K562 (cell line): ENCODE measurements around the gene MAGEB1. TPM values are rescaled to one million over a fixed set of nuclear protein-coding genes. Genes with fewer than 3 reads are reported as not detected.
A peak's percentile ranks its signal among the peaks of the same experiment; 100 is the strongest.

Source experiments
- ATAC-seq: fragments of 200-7000 bp; cut with Tn5 transposase; 3 replicates; pipeline ENCODE4 v1.9.1; 2020; ENCODE audit warnings: moderate library complexity
- BruUV-seq: library from RNA; stranded (reverse); fragments of 400-500 nt; replicated peaks from 2 replicates; lab custom pipeline; 2021; lab: Mats Ljungman, UMichigan
- CTCF ChIA-PET: fragments of 300-600 bp; formaldehyde crosslinking; extraction: SDS; loops from one replicate; lab custom pipeline; 2021; ENCODE audit warnings: low intra/inter-chr PET ratio; lab: Yijun Ruan, JAX
- POLR2A ChIA-PET: fragments of 300-600, 350-650 bp; sonication (Branson Sonifier 250); formaldehyde crosslinking; extraction: SDS; loops from one replicate; lab custom pipeline; 2021; ENCODE audit warnings: antibody characterized with exemption, inconsistent platforms; lab: Yijun Ruan, JAX
- DNase-seq, 4 experiments: peaks; one replicate each; pipeline versions ENCODE4 v3.0.0 to v3.0.0-alpha.2; 2011 to 2018; ENCODE audit warnings: low spot score in 3 of 4, mixed read lengths in 3 of 4; ENCODE audit errors: extremely low read depth in 1 of 4
- FAIRE-seq: peaks from 2 replicates; lab custom pipeline; 2011; peaks lifted over from hg19 to GRCh38; lab: Jason Lieb, UNC
- H2AFZ ChIP-seq: 2 replicates; pipeline ENCODE4 v1.6.0; 2011; ENCODE audit warnings: low read depth, low read length, control low read depth, inconsistent platforms
- H3K27ac ChIP-seq: fragments of 200-600 bp; 3 replicates; pipeline ENCODE4 v1.8.0; 2011; ENCODE audit warnings: low read depth, mild to moderate bottlenecking, control low read depth, inconsistent platforms, low read length, moderate library complexity, mixed read lengths; ENCODE audit errors: extremely low read depth
- H3K27me3 ChIP-seq, 2 experiments: fragments of 300-600 bp in 1 of 2; 2 replicates in 1 of 2; 3 replicates in 1 of 2; pipeline versions ENCODE4 v1.6.0 to v1.8.0; 2011; ENCODE audit warnings: inconsistent platforms in 2 of 2, low read length in 2 of 2, mild to moderate bottlenecking in 1 of 2, mixed read lengths in 1 of 2, moderate library complexity in 1 of 2; ENCODE audit not compliant: control insufficient read depth in 2 of 2, insufficient read depth in 2 of 2
- H3K36me3 ChIP-seq: fragments of 300-600 bp; 3 replicates; pipeline ENCODE4 v1.8.0; 2011; ENCODE audit warnings: mild to moderate bottlenecking, low read length, inconsistent platforms; ENCODE audit not compliant: control insufficient read depth, insufficient read depth
- H3K4me1 ChIP-seq, 2 experiments: fragments of 200-600 bp in 1 of 2; replicated peaks in 1 of 2; 2 replicates in 1 of 2; 3 replicates in 1 of 2; pipeline versions ENCODE4 v1.5.1 to v1.8.0; 2011; ENCODE audit warnings: inconsistent platforms in 2 of 2, low read length in 2 of 2, mild to moderate bottlenecking in 1 of 2, mixed read lengths in 1 of 2, moderate library complexity in 1 of 2; ENCODE audit not compliant: control insufficient read depth in 2 of 2, insufficient read depth in 2 of 2
- H3K4me2 ChIP-seq: 2 replicates; pipeline ENCODE4 v1.6.1; 2011; ENCODE audit warnings: low read length, control low read depth, inconsistent platforms, mixed read lengths; ENCODE audit not compliant: insufficient read depth
- H3K4me3 ChIP-seq: fragments of 200-600 bp; sonication (generic), shearing (Covaris generic); 2 replicates; pipeline ENCODE4 v1.5.1; 2016; ENCODE audit warnings: control low read depth, inconsistent platforms
- H3K79me2 ChIP-seq: fragments of 200-600 bp; 3 replicates; pipeline ENCODE4 v1.8.0; 2011; ENCODE audit warnings: low read length, inconsistent platforms; ENCODE audit not compliant: control insufficient read depth, insufficient read depth
- H3K9ac ChIP-seq, 2 experiments: 2 replicates each; pipeline versions ENCODE4 v1.6.0 to v1.6.1; 2011; ENCODE audit warnings: low read depth in 2 of 2, low read length in 2 of 2, control low read depth in 1 of 2, inconsistent platforms in 1 of 2, mild to moderate bottlenecking in 1 of 2, mixed read lengths in 1 of 2; ENCODE audit not compliant: insufficient read depth in 1 of 2
- H3K9me1 ChIP-seq: one replicate; pipeline ENCODE4 v1.6.0; 2011; ENCODE audit warnings: inconsistent platforms, mild to moderate bottlenecking, low read length, moderate library complexity; ENCODE audit not compliant: control insufficient read depth, insufficient read depth
- H3K9me3 ChIP-seq: replicated peaks from 2 replicates; pipeline ENCODE4 v1.5.1; 2011; ENCODE audit warnings: low read depth, low read length, inconsistent platforms; ENCODE audit not compliant: control insufficient read depth, insufficient read depth
- H4K20me1 ChIP-seq: replicated peaks from 2 replicates; pipeline ENCODE4 v1.6.1; 2011; ENCODE audit warnings: low read length, inconsistent platforms, mixed read lengths; ENCODE audit not compliant: control insufficient read depth, insufficient read depth
- BRD4 ChIP-seq: fragments of 200-600 bp; sonication (generic); IDR thresholded peaks from 2 replicates; pipeline ENCODE4 v1.6.1; 2017; ENCODE audit warnings: inconsistent platforms
- COPS2 ChIP-seq: fragments of 450-650 bp; conservative IDR thresholded peaks from 2 replicates; pipeline ENCODE4 v1.6.1; 2016; ENCODE audit warnings: mild to moderate bottlenecking, moderate library complexity
- NFIC ChIP-seq: fragments of 450-650 bp; IDR thresholded peaks from 2 replicates; pipeline ENCODE4 v1.6.1; 2017; ENCODE audit warnings: mild to moderate bottlenecking, inconsistent platforms
- POLR2AphosphoS5 ChIP-seq: IDR thresholded peaks from 2 replicates; pipeline ENCODE4 v1.6.1; 2011; ENCODE audit warnings: mild to moderate bottlenecking, low read depth, low read length, moderate library complexity; ENCODE audit not compliant: control insufficient read depth, insufficient read depth
- PRDM10 ChIP-seq: fragments of 450-650 bp; IDR thresholded peaks from 2 replicates; pipeline ENCODE4 v1.6.1; 2018; ENCODE audit not compliant: partially characterized antibody
- TCF7 ChIP-seq: sonication (generic); IDR thresholded peaks from 2 replicates; pipeline ENCODE4 v1.6.1; 2016; ENCODE audit warnings: antibody characterized with exemption, borderline replicate concordance
- USF1 ChIP-seq: sonication (generic); formaldehyde crosslinking; IDR thresholded peaks from 2 replicates; pipeline ENCODE4 v1.9.0; 2022; ENCODE audit warnings: mild to moderate bottlenecking, missing genetic modification reagents
- USF2 ChIP-seq: sonication (generic); formaldehyde crosslinking; IDR thresholded peaks from 2 replicates; pipeline ENCODE4 v1.5.0; 2020; ENCODE audit warnings: missing genetic modification reagents
- ZFPM2 ChIP-seq: fragments of 250-450 bp; sonication (Bioruptor Pico); IDR thresholded peaks from 2 replicates; pipeline ENCODE4 v1.5.1; 2022; ENCODE audit warnings: mild to moderate bottlenecking
- WGBS: fragments of 100-300 bp; shearing (Covaris generic); methylation state at CpG from one replicate; pipeline ENCODE4 v1.1.6; 2016; ENCODE audit warnings: low coverage, mixed read lengths; ENCODE audit not compliant: insufficient coverage; ENCODE audit errors: missing lambda C conversion rate; 5-methylcytosine and 5-hydroxymethylcytosine counted together
- in situ Hi-C: fragments of 300-500 bp; cut with MboI; formaldehyde crosslinking; loops from 4 replicates; pipeline ENCODE4 v1.15.0; 2018; ENCODE audit warnings: inconsistent platforms, mixed read lengths
- intact Hi-C: fragments of 100-400 bp; cut with micrococcal nuclease; formaldehyde crosslinking; loops from 2 replicates; pipeline ENCODE4 v1.14.2; 2022
- polyA plus RNA-seq, 8 experiments: library from polyadenylated mRNA; depleted of rRNA in 4 of 8; stranded (reverse) in 5 of 8; unstranded in 3 of 8; fragments of >200 nt; fragmentation: Nextera tagmentation in 2 of 8; fragmentation: Illumina TruSeq in 1 of 8; extraction: Ambion mirVana in 2 of 8; extraction: Trizol in 1 of 8; gene quantifications; 2 replicates each; pipeline versions ENCODE4 v1.2.1 to v1.2.3, GENCODE V29; 2011 to 2014; ENCODE audit warnings: inconsistent platforms in 1 of 8, missing spikeins in 1 of 8
- total RNA-seq, 7 experiments: library from RNA; depleted of rRNA in 6 of 7; stranded (reverse); fragments of >200 nt in 6 of 7; fragmentation: Illumina TruSeq in 2 of 7; extraction: Trizol in 2 of 7; gene quantifications; 2 replicates each; pipeline versions ENCODE4 v1.2.1 to v1.2.3, GENCODE V29; 2011 to 2021; ENCODE audit warnings: low replicate concordance in 1 of 7
- TF ChIP-seq, protein P1 (sequence below): fragments of 250-450 bp; sonication (Bioruptor Pico); IDR thresholded peaks from 2 replicates; pipeline ENCODE4 v1.4.0; 2020

The MAGEB1 gene
- total and polyA plus RNA-seq, 9 of the 15 experiments (the other 6 are each of a cell fraction or from before 2014, with no cell fraction given) = 32.6 to 100 (median 43.4) TPM

DNA sequence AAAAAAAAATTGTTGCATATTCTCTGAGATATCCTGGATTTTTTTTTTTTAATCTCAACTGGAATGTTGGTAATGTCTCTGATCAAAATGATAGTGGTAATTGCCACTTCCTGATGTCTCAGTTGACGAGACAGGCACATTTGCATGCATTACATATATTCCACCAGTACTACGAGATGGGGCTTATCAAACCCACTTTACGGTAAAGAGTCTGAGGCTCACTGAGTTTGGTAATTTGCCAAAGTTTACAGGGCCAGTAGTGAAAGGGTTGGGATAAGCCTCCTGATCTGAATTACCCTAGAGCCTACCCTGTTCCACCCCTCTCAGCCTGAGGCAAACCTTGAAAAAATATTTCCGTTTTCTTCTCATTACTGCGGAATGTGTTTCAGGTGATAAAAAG is 26.3 kb upstream of the MAGEB1 start:
- no peak for FAIRE-seq
- in situ Hi-C loops (no loop called here), intact Hi-C loops (no loop called here)
- TF ChIP-seq NFIC = peak; percentile 30
- no peak for TF ChIP-seq POLR2AphosphoS5
- TF ChIP-seq COPS2 = no peak
- DNase-seq = peak in 2 of 4 experiments; percentile 9 to 18
- peaks cover 20% of the 10 kb centered on the region for H3K79me2 ChIP-seq
- POLR2A ChIA-PET = no interaction called here
- H3K9me1 ChIP-seq = no peaks in the 10 kb centered on the region
- no peak; the same call in 2 of the 3 replicates for ATAC-seq
- no peak overlapping the region for H2AFZ ChIP-seq
- peaks cover 8 to 12% of the 10 kb centered on the region in 2 experiments for H3K4me1 ChIP-seq
- H3K9ac ChIP-seq = no peak overlapping the region
- WGBS = 45% methylated on average over 5 of the region's 5 CpGs
- H4K20me1 ChIP-seq = no peaks in the 10 kb centered on the region
- H3K36me3 ChIP-seq = peaks cover 19% of the 10 kb centered on the region; the same call in 2 of the 3 replicates
- no TSS peak for BruUV-seq
- H3K9me3 ChIP-seq = no peaks in the 10 kb centered on the region
- no peak overlapping the region for H3K27ac ChIP-seq
- no peak overlapping the region for H3K4me2 ChIP-seq
- no peaks in the 10 kb centered on the region for H3K27me3 ChIP-seq
- CTCF ChIA-PET = interaction anchor here (0.6 kb wide), 1 partner anchor 547 kb away, joined by 3 read pairs; no protein-coding TSS in a partner anchor
- H3K4me3 ChIP-seq = no peak overlapping the region

- H3K27ac ChIP-seq = no peak overlapping the region
- H3K9ac ChIP-seq = no peak overlapping the region
- H3K4me2 ChIP-seq = no peak overlapping the region
- ChIA-PET CTCF (no interaction called here), POLR2A (no interaction called here)
- H4K20me1 ChIP-seq = no peaks in the 10 kb centered on the region
- no peak overlapping the region for H2AFZ ChIP-seq
- WGBS = 32% methylated on average over 2 of the region's 2 CpGs
- H3K36me3 ChIP-seq = peaks cover 5% of the 10 kb centered on the region; the same call in 1 of the 3 replicates
- H3K27me3 ChIP-seq = no peaks in the 10 kb centered on the region
- in situ Hi-C loops (no loop called here), intact Hi-C loops (no loop called here)
- no peaks in the 10 kb centered on the region for H3K79me2 ChIP-seq
- H3K4me1 ChIP-seq = no peaks in the 10 kb centered on the region
- FAIRE-seq (no peak), ATAC-seq (no peak), DNase-seq (no peak)
- no TSS peak for BruUV-seq
- no peaks in the 10 kb centered on the region for H3K9me3 ChIP-seq
- no peaks in the 10 kb centered on the region for H3K9me1 ChIP-seq
- no peak overlapping the region for H3K4me3 ChIP-seq
- TF ChIP-seq BRD4 (no peak), TCF7 (no peak), ZFPM2 (CRISPR knock-in tag) (no peak), USF1 (no peak), USF2 (no peak), PRDM10 (no peak)
- TF ChIP-seq, protein P1, sequence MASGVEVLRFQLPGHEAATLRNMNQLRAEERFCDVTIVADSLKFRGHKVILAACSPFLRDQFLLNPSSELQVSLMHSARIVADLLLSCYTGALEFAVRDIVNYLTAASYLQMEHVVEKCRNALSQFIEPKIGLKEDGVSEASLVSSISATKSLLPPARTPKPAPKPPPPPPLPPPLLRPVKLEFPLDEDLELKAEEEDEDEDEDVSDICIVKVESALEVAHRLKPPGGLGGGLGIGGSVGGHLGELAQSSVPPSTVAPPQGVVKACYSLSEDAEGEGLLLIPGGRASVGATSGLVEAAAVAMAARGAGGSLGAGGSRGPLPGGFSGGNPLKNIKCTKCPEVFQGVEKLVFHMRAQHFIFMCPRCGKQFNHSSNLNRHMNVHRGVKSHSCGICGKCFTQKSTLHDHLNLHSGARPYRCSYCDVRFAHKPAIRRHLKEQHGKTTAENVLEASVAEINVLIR = no peak
Observed at GRCh38 chrX:30224536-30224935, 22.4 kb upstream of the MAGEB1 start.
